ENCODE data around the gene TMED4. TPM values are rescaled to one million over a fixed set of nuclear protein-coding genes. Genes with fewer than 3 reads are reported as not detected.

The TMED4 gene
- total RNA-seq, 1 donor from 2014 or later, result 90.7 TPM

DNA sequence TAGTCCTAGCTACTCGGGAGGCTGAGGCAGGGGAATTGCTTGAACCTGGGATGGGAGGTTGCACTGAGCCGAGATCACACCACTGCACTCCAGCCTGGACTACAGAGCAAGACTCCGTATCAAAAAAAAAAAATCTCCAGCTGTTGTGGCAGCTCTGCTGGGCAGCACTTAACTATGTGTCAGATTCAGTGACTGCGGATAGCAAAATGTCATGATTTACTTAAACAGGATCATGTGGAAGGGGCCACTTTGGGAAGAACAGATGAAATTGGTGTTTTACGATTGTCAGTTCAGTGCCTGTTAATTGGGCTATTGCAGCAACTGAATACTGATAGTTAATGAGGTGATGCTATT lies 39.7 kb upstream of the TMED4 start:
- Mint-ChIP-seq H3K27me3 (ENCODE audit: unreplicated experiment) (no peaks in the 10 kb centered on the region), H3K9me3 (ENCODE audit: unreplicated experiment) (no peaks in the 10 kb centered on the region), H3K4me1 (ENCODE audit: low read depth, unreplicated experiment) (peaks cover 11% of the 10 kb centered on the region), H3K36me3 (ENCODE audit: unreplicated experiment) (no peaks in the 10 kb centered on the region), H3K4me3 (ENCODE audit: unreplicated experiment) (no peak overlapping the region), H3K27ac (ENCODE audit: unreplicated experiment) (no peak overlapping the region)
- no peak for DNase-seq
- TF ChIP-seq, protein P1, sequence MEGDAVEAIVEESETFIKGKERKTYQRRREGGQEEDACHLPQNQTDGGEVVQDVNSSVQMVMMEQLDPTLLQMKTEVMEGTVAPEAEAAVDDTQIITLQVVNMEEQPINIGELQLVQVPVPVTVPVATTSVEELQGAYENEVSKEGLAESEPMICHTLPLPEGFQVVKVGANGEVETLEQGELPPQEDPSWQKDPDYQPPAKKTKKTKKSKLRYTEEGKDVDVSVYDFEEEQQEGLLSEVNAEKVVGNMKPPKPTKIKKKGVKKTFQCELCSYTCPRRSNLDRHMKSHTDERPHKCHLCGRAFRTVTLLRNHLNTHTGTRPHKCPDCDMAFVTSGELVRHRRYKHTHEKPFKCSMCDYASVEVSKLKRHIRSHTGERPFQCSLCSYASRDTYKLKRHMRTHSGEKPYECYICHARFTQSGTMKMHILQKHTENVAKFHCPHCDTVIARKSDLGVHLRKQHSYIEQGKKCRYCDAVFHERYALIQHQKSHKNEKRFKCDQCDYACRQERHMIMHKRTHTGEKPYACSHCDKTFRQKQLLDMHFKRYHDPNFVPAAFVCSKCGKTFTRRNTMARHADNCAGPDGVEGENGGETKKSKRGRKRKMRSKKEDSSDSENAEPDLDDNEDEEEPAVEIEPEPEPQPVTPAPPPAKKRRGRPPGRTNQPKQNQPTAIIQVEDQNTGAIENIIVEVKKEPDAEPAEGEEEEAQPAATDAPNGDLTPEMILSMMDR (IDR thresholded peaks at IDR 0.05; ENCODE audit: partially characterized antibody, unreplicated experiment), result no peak

DNA sequence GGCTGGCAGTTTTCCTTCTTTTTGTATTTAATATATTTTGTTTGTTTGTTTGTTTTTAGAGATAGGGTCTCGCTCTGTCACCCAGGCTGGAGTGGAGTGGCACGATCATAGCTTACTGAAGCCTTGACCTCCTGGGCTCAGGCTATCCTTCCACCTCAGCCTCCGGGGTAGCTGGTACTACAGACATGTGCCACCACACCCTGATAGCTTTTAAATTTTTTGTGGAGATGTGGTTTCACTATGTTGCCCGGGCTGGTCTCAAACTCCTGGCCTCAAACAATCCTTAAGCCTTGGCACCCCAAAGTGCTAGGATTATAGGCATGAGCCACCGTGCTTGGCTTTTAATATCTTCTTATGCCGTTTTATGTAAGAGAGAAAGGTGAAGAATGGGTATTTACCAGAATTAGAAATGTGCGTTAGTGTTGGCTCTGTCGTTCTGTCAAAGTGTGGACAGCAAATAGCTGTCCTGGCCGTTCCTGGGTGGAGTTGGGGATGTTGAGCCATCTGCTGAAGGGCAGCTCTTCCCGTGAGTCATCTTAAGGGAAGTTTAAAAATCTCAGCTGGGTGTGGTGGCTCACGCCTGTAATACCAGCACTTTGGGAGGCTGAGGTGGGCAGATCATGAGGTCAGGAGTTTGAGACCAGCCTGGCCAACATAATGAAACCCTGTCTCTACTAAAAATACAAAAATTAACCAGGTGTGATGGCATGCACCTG lies 39.2 kb upstream of the TMED4 start:
- Mint-ChIP-seq H3K36me3 (ENCODE audit: unreplicated experiment) (no peaks in the 10 kb centered on the region), H3K9me3 (ENCODE audit: unreplicated experiment) (no peaks in the 10 kb centered on the region), H3K4me1 (ENCODE audit: low read depth, unreplicated experiment) (peaks cover 11% of the 10 kb centered on the region), H3K27me3 (ENCODE audit: unreplicated experiment) (no peaks in the 10 kb centered on the region), H3K4me3 (ENCODE audit: unreplicated experiment) (no peak overlapping the region), H3K27ac (ENCODE audit: unreplicated experiment) (no peak overlapping the region)
- DNase-seq, result no peak
- TF ChIP-seq, protein P1 (IDR thresholded peaks at IDR 0.05; ENCODE audit: partially characterized antibody, unreplicated experiment), result no peak

DNA sequence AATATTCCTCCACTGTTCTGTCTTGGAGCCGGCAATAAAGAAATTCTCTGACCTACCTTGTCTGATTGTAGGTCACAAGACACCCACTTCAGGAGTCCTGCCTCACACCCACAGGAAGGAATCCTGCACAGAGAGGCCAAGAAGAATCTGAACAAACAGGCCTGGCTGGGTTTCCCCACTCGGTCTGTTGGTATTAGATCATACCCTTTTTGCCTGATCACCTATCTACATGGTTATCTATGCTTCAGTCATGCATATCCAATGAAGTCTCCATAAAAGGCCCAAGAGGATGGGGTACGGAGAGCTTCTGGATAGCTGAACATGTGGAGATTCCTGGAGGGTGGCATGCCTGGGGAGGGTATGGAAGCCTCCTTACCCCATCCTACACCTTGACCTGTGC lies 36.7 kb upstream of the TMED4 start:
- Mint-ChIP-seq H3K4me3 (ENCODE audit: unreplicated experiment) (no peak overlapping the region), H3K9me3 (ENCODE audit: unreplicated experiment) (peaks cover 3% of the 10 kb centered on the region), H3K27me3 (ENCODE audit: unreplicated experiment) (peaks cover 3% of the 10 kb centered on the region), H3K27ac (ENCODE audit: unreplicated experiment) (no peak overlapping the region), H3K4me1 (ENCODE audit: low read depth, unreplicated experiment) (peaks cover 19% of the 10 kb centered on the region), H3K36me3 (ENCODE audit: unreplicated experiment) (no peaks in the 10 kb centered on the region)
- no peak for DNase-seq
- TF ChIP-seq, protein P1 (IDR thresholded peaks at IDR 0.05; ENCODE audit: partially characterized antibody, unreplicated experiment), result no peak

DNA sequence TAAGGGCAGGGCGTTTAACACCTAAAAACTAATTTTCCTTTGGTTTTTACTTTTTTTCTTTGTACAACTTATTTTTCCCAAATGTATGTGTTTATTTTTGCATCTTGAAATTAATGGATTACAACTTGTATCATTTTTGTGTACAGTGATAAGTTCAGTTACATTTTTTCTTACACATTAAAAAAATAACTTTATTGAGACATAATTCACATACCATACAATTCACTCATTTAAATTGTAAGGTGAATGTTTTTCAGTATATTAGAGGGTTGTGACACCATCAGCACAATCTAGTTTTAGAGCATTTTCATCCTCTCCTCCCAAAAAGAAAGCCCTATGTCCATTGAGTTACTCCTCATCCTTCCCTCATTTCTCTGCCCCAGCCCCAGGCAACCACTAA lies 36.0 kb upstream of the TMED4 start:
- peaks cover 3% of the 10 kb centered on the region for H3K9me3 Mint-ChIP-seq (ENCODE audit: unreplicated experiment)

More for the DNA sequence above, 36.0 kb upstream of the TMED4 start:
- no peak for DNase-seq
- peaks cover 17% of the 10 kb centered on the region for H3K4me1 Mint-ChIP-seq (ENCODE audit: low read depth, unreplicated experiment)
- no peak overlapping the region for H3K4me3 Mint-ChIP-seq (ENCODE audit: unreplicated experiment)
- H3K27me3 Mint-ChIP-seq (ENCODE audit: unreplicated experiment), result peaks cover 3% of the 10 kb centered on the region
- no peak overlapping the region for H3K27ac Mint-ChIP-seq (ENCODE audit: unreplicated experiment)
- H3K36me3 Mint-ChIP-seq (ENCODE audit: unreplicated experiment), result no peaks in the 10 kb centered on the region
- TF ChIP-seq, protein P1 (IDR thresholded peaks at IDR 0.05; ENCODE audit: partially characterized antibody, unreplicated experiment), result no peak

Data from glutamatergic neuron (in vitro differentiated cells).